HepG2 (cell line): ENCODE results near the gene RFX2. TPM values are rescaled to one million over a fixed set of nuclear protein-coding genes. Genes with fewer than 3 reads are reported as not detected.
A peak's percentile ranks its signal among the peaks of the same experiment; 100 is the strongest.

ENCODE experiments used
- CC2D1A ChIP-seq: sonication (generic); formaldehyde crosslinking; IDR thresholded peaks from 2 replicates; pipeline ENCODE4 v1.8.1; 2023; ENCODE audit warnings: mild to moderate bottlenecking, missing genetic modification reagents
- FOSL2 ChIP-seq: sonication (generic); formaldehyde crosslinking; IDR thresholded peaks from 2 replicates; pipeline ENCODE4 v1.4.0; 2020; ENCODE audit warnings: missing genetic modification reagents
- GPN1 ChIP-seq: sonication (generic); formaldehyde crosslinking; IDR thresholded peaks from 2 replicates; pipeline ENCODE4 v1.5.1; 2020; ENCODE audit warnings: missing genetic modification reagents, borderline replicate concordance
- HHEX ChIP-seq: IDR thresholded peaks from 2 replicates; pipeline ENCODE4 v1.6.1; 2016; ENCODE audit warnings: control low read depth
- IKZF1 ChIP-seq: fragments of 450-650 bp; IDR thresholded peaks from 2 replicates; pipeline ENCODE4 v1.7.1; 2016
- MEF2D ChIP-seq: sonication (generic); formaldehyde crosslinking; IDR thresholded peaks from 2 replicates; pipeline ENCODE4 v1.5.1; 2020; ENCODE audit warnings: mild to moderate bottlenecking, missing genetic modification reagents
- MTF1 ChIP-seq: sonication (generic); formaldehyde crosslinking; IDR thresholded peaks from 2 replicates; pipeline ENCODE4 v1.5.0; 2020; ENCODE audit warnings: missing genetic modification reagents
- NFE2L1 ChIP-seq: sonication (generic); formaldehyde crosslinking; IDR thresholded peaks from 2 replicates; pipeline ENCODE4 v1.4.0; 2020; ENCODE audit warnings: missing genetic modification reagents, mild to moderate bottlenecking, borderline replicate concordance
- PAF1 ChIP-seq: IDR thresholded peaks from 2 replicates; pipeline ENCODE4 v1.6.1; 2016; ENCODE audit warnings: missing genetic modification reagents, missing compliant biosample characterization
- POGZ ChIP-seq: sonication (generic); formaldehyde crosslinking; IDR thresholded peaks from 2 replicates; pipeline ENCODE4 v1.4.0; 2020; ENCODE audit warnings: mild to moderate bottlenecking, missing genetic modification reagents
- POLR2A ChIP-seq, 2 experiments: IDR thresholded peaks; 2 replicates each; pipeline ENCODE4 v1.6.1; 2011; ENCODE audit warnings: low read depth in 2 of 2, low read length in 2 of 2, mild to moderate bottlenecking in 1 of 2, moderate library complexity in 1 of 2; ENCODE audit not compliant: insufficient read depth in 1 of 2
- SALL2 ChIP-seq: sonication (generic); formaldehyde crosslinking; IDR thresholded peaks from 2 replicates; pipeline ENCODE4 v1.8.1; 2023; ENCODE audit warnings: mild to moderate bottlenecking, missing genetic modification reagents, inconsistent platforms
- SRY ChIP-seq: sonication (generic); formaldehyde crosslinking; IDR thresholded peaks from 2 replicates; pipeline ENCODE4 v1.8.0; 2022; ENCODE audit warnings: mild to moderate bottlenecking, missing genetic modification reagents
- STAG1 ChIP-seq: sonication (generic); formaldehyde crosslinking; IDR thresholded peaks from 2 replicates; pipeline ENCODE4 v1.4.0; 2020; ENCODE audit warnings: missing genetic modification reagents
- ZNF619 ChIP-seq: sonication (generic); formaldehyde crosslinking; IDR thresholded peaks from 2 replicates; pipeline ENCODE4 v1.4.0; 2020; ENCODE audit warnings: mild to moderate bottlenecking, missing genetic modification reagents
- ZSCAN20 ChIP-seq: sonication (generic); formaldehyde crosslinking; IDR thresholded peaks from 2 replicates; pipeline ENCODE4 v1.4.0; 2020; ENCODE audit warnings: missing genetic modification reagents, mild to moderate bottlenecking, borderline replicate concordance
- polyA plus RNA-seq, 8 experiments: library from polyadenylated mRNA; depleted of rRNA in 3 of 8; stranded (reverse) in 7 of 8; unstranded in 1 of 8; fragments of >200 nt; fragmentation: Illumina TruSeq in 4 of 8; extraction: Trizol in 4 of 8; gene quantifications; 2 replicates each; pipeline versions ENCODE4 v1.2.1 to v1.2.3, GENCODE V29; 2011 to 2016; ENCODE audit warnings: low read depth in 4 of 8, missing spikeins in 1 of 8, mixed read lengths in 1 of 8; ENCODE audit not compliant: insufficient read depth in 1 of 8
- total RNA-seq, 5 experiments: library from RNA; depleted of rRNA; stranded (reverse); fragments of >200 nt; fragmentation: Illumina TruSeq; extraction: Trizol; gene quantifications; 2 replicates each; pipeline ENCODE4 v1.2.3, GENCODE V29; 2016; ENCODE audit warnings: low read depth in 1 of 5
- TF ChIP-seq, protein P1 (sequence below): IDR thresholded peaks from 2 replicates; pipeline ENCODE4 v1.6.1; 2016; ENCODE audit warnings: low read depth, control low read depth
- TF ChIP-seq, protein P2 (sequence below): sonication (generic); formaldehyde crosslinking; IDR thresholded peaks from 2 replicates; pipeline ENCODE4 v1.8.1; 2022; ENCODE audit warnings: mild to moderate bottlenecking, missing genetic modification reagents
- TF ChIP-seq, protein P3 (sequence below): sonication (generic); formaldehyde crosslinking; IDR thresholded peaks from 2 replicates; pipeline ENCODE4 v1.4.0; 2020; ENCODE audit warnings: mild to moderate bottlenecking, missing genetic modification reagents
- TF ChIP-seq, protein P4 (sequence below): sonication (generic); formaldehyde crosslinking; IDR thresholded peaks from 2 replicates; pipeline ENCODE4 v1.8.0; 2022; ENCODE audit warnings: mild to moderate bottlenecking, missing genetic modification reagents
- TF ChIP-seq, protein P5 (sequence below): sonication (generic); formaldehyde crosslinking; IDR thresholded peaks from 2 replicates; pipeline ENCODE4 v1.9.0; 2022; ENCODE audit warnings: low read depth, missing genetic modification reagents
- TF ChIP-seq, protein P6 (sequence below): sonication (generic); formaldehyde crosslinking; IDR thresholded peaks from 2 replicates; pipeline ENCODE4 v1.4.0; 2020; ENCODE audit warnings: missing genetic modification reagents, borderline replicate concordance
- TF ChIP-seq, protein P7 (sequence below): conservative IDR thresholded peaks from 2 replicates; pipeline ENCODE4 v1.6.1; 2018; ENCODE audit warnings: missing genetic modification reagents

Gene RFX2
- total and polyA plus RNA-seq, 2 of the 13 experiments (the other 11 are each of a cell fraction or from before 2014, with no cell fraction given) = 2.8 to 3.3 TPM

DNA sequence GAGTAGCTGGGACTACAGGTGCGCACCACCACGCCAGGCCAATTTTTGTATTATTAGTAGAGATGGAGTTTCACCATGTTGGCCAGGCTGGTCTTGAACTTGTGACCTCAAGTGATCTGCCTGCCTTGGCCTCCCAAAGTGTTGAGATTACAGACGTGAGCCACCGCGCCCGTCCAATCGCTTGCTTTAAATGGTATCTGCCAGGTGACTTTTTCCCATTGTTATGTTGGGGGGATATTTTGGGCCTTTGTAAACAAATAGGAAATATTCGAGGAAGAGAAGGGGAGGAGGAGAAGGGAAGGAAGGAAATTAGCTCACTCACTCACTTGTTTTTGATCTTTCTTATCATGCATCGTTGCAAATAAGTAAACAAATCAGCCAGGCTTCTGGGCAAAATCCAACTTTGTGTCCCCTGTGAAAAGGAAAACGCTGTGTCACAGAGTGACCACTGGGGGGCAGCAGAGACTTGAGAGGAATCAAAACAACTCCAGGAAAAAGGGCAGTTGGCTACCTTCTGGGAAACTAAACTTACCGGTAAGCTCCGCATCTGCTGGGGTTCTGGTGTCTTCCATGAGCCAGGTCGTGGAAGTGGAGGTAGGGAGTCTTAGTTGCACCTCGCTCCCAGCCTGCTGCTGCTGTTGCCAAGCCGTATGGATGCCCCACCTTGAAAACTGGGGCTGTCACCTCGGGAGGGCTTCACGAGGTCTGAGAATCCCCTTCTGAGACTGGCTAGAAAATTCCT lies 123.1 kb downstream of the RFX2 start (continued):
- TF ChIP-seq HHEX (no peak), GPN1 (CRISPR knock-in tag) (no peak), FOSL2 (CRISPR knock-in tag) (no peak), POGZ (CRISPR knock-in tag) (no peak), ZSCAN20 (CRISPR knock-in tag) (no peak), CC2D1A (CRISPR knock-in tag) (no peak), SRY (CRISPR knock-in tag) (no peak), POLR2A (IDR thresholded peaks at IDR 0.05; ENCODE audit: insufficient read depth in 1 of 2, low read depth in 2 of 2, low read length in 2 of 2) (no peak), PAF1 (CRISPR knock-in tag) (no peak), NFE2L1 (CRISPR knock-in tag) (no peak), MTF1 (CRISPR knock-in tag) (no peak), STAG1 (CRISPR knock-in tag) (peak; percentile 90), ZNF619 (no peak), IKZF1 (no peak), MEF2D (CRISPR knock-in tag) (peak; percentile 79), SALL2 (0 out of 2 replicates have a peak, but pooled peaks have one; percentile 32)
- TF ChIP-seq, protein P1, sequence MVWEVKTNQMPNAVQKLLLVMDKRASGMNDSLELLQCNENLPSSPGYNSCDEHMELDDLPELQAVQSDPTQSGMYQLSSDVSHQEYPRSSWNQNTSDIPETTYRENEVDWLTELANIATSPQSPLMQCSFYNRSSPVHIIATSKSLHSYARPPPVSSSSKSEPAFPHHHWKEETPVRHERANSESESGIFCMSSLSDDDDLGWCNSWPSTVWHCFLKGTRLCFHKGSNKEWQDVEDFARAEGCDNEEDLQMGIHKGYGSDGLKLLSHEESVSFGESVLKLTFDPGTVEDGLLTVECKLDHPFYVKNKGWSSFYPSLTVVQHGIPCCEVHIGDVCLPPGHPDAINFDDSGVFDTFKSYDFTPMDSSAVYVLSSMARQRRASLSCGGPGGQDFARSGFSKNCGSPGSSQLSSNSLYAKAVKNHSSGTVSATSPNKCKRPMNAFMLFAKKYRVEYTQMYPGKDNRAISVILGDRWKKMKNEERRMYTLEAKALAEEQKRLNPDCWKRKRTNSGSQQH (CRISPR knock-in tag) = no peak
- TF ChIP-seq, protein P2, sequence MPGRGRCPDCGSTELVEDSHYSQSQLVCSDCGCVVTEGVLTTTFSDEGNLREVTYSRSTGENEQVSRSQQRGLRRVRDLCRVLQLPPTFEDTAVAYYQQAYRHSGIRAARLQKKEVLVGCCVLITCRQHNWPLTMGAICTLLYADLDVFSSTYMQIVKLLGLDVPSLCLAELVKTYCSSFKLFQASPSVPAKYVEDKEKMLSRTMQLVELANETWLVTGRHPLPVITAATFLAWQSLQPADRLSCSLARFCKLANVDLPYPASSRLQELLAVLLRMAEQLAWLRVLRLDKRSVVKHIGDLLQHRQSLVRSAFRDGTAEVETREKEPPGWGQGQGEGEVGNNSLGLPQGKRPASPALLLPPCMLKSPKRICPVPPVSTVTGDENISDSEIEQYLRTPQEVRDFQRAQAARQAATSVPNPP (CRISPR knock-in tag) = no peak
- TF ChIP-seq, protein P3, sequence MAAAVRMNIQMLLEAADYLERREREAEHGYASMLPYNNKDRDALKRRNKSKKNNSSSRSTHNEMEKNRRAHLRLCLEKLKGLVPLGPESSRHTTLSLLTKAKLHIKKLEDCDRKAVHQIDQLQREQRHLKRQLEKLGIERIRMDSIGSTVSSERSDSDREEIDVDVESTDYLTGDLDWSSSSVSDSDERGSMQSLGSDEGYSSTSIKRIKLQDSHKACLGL (CRISPR knock-in tag) = no peak
- TF ChIP-seq, protein P4, sequence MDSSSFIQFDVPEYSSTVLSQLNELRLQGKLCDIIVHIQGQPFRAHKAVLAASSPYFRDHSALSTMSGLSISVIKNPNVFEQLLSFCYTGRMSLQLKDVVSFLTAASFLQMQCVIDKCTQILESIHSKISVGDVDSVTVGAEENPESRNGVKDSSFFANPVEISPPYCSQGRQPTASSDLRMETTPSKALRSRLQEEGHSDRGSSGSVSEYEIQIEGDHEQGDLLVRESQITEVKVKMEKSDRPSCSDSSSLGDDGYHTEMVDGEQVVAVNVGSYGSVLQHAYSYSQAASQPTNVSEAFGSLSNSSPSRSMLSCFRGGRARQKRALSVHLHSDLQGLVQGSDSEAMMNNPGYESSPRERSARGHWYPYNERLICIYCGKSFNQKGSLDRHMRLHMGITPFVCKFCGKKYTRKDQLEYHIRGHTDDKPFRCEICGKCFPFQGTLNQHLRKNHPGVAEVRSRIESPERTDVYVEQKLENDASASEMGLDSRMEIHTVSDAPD (CRISPR knock-in tag) = no peak
- TF ChIP-seq, protein P5, sequence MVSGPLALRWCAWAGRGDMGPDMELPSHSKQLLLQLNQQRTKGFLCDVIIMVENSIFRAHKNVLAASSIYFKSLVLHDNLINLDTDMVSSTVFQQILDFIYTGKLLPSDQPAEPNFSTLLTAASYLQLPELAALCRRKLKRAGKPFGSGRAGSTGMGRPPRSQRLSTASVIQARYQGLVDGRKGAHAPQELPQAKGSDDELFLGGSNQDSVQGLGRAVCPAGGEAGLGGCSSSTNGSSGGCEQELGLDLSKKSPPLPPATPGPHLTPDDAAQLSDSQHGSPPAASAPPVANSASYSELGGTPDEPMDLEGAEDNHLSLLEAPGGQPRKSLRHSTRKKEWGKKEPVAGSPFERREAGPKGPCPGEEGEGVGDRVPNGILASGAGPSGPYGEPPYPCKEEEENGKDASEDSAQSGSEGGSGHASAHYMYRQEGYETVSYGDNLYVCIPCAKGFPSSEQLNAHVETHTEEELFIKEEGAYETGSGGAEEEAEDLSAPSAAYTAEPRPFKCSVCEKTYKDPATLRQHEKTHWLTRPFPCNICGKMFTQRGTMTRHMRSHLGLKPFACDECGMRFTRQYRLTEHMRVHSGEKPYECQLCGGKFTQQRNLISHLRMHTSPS (CRISPR knock-in tag) = no peak
- TF ChIP-seq, protein P6, sequence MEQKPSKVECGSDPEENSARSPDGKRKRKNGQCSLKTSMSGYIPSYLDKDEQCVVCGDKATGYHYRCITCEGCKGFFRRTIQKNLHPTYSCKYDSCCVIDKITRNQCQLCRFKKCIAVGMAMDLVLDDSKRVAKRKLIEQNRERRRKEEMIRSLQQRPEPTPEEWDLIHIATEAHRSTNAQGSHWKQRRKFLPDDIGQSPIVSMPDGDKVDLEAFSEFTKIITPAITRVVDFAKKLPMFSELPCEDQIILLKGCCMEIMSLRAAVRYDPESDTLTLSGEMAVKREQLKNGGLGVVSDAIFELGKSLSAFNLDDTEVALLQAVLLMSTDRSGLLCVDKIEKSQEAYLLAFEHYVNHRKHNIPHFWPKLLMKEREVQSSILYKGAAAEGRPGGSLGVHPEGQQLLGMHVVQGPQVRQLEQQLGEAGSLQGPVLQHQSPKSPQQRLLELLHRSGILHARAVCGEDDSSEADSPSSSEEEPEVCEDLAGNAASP (CRISPR knock-in tag) = no peak
- TF ChIP-seq, protein P7, sequence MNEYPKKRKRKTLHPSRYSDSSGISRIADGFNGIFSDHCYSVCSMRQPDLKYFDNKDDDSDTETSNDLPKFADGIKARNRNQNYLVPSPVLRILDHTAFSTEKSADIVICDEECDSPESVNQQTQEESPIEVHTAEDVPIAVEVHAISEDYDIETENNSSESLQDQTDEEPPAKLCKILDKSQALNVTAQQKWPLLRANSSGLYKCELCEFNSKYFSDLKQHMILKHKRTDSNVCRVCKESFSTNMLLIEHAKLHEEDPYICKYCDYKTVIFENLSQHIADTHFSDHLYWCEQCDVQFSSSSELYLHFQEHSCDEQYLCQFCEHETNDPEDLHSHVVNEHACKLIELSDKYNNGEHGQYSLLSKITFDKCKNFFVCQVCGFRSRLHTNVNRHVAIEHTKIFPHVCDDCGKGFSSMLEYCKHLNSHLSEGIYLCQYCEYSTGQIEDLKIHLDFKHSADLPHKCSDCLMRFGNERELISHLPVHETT = no peak
